ENCODE measurements around the gene PGM1.

- TF ChIP-seq CTCF (IDR thresholded peaks at IDR 0.05) (no peak), POLR2A (IDR thresholded peaks at IDR 0.05) (no peak)
Observed at GRCh38 chr1:63621698-63622097, 28.5 kb downstream of the PGM1 start.

Measured in breast epithelium (tissue), 3 donors.